K562 (cell line): Measurements from ENCODE around the gene CNTD1.

Experiments used
- CTCF ChIP-seq, 3 experiments: IDR thresholded peaks in 2 of 3; conservative IDR thresholded peaks in 1 of 3; 2 replicates each; pipeline ENCODE4 v1.5.1; 2011 to 2012; ENCODE audit warnings: low read length in 3 of 3, mild to moderate bottlenecking in 3 of 3, control low read depth in 2 of 3, improper control_type of control experiment in 1 of 3, inconsistent platforms in 1 of 3, low read depth in 1 of 3, mixed read lengths in 1 of 3, moderate library complexity in 1 of 3; ENCODE audit not compliant: insufficient read depth in 2 of 3
- EP300 ChIP-seq: IDR thresholded peaks from 2 replicates; pipeline ENCODE4 v1.6.1; 2012; ENCODE audit warnings: low read length, improper control_type of control experiment
- SAFB ChIP-seq: fragments of 200-400 bp; formaldehyde crosslinking; IDR thresholded peaks from 2 replicates; pipeline ENCODE4 v1.6.1; 2017; ENCODE audit warnings: low read depth, low read length, borderline replicate concordance
- ZFP1 ChIP-seq: fragments of 450-650 bp; formaldehyde crosslinking; IDR thresholded peaks from 2 replicates; pipeline ENCODE4 v1.4.0; 2020; ENCODE audit warnings: mild to moderate bottlenecking, mixed read lengths
- ZNF124 ChIP-seq: sonication (generic); formaldehyde crosslinking; IDR thresholded peaks from 2 replicates; pipeline ENCODE4 v1.8.1; 2022; ENCODE audit warnings: missing genetic modification reagents

- TF ChIP-seq SAFB (no peak), ZFP1 (no peak), ZNF124 (CRISPR knock-in tag) (no peak), EP300 (no peak), CTCF (IDR thresholded peaks at IDR 0.05 in 2 of 3, conservative IDR thresholded peaks at IDR 0.05 in 1 of 3; ENCODE audit: insufficient read depth in 2 of 3, low read depth in 1 of 3, low read length in 3 of 3) (no peak)
Measured at GRCh38 chr17:42835732-42836131, 37.1 kb downstream of the CNTD1 start.
